Measurements from ENCODE around the gene OPCML. TPM values are rescaled to one million over a fixed set of nuclear protein-coding genes. Genes with fewer than 3 reads are reported as not detected.

Gene OPCML
- total RNA-seq, 4 donors from 2014 or later: not detected

GRCh38 chr11:133491680-133492383 is 40.5 kb downstream of the OPCML start:
- no peak for DNase-seq
- no peaks in the 10 kb centered on the region for H3K36me3 ChIP-seq
- TF ChIP-seq POLR2AphosphoS5 (IDR thresholded peaks at IDR 0.05) (no peak), CTCF (IDR thresholded peaks at IDR 0.05) (no peak), EP300 (IDR thresholded peaks at IDR 0.05; ENCODE audit: low read depth) (no peak), POLR2A (IDR thresholded peaks at IDR 0.05) (no peak)
- no peak overlapping the region for H3K27ac ChIP-seq
- intact Hi-C loops (cut with DNase I; ENCODE audit: low total_unique reads) (no loop called here), in situ Hi-C loops (cut with MboI; ENCODE audit: low pct_ligation_motif_present in 1 of 4, low pct_unique_long_range_greater_than_20kb in 1 of 4, low sequenced_read_pairs in 3 of 4) (no loop called here)
- no peaks in the 10 kb centered on the region for H3K27me3 ChIP-seq
- no peak overlapping the region for H3K4me3 ChIP-seq
- H3K9me3 ChIP-seq: no peaks in the 10 kb centered on the region
- no peaks in the 10 kb centered on the region for H3K4me1 ChIP-seq
- WGBS, 2 donors (ENCODE audit: low coverage in 1 of 2): 57 to 65% methylated on average over 7 to 9 of the region's 9 CpGs

- no peaks in the 10 kb centered on the region for H3K4me1 ChIP-seq
- no peak overlapping the region for H3K27ac ChIP-seq
- H3K27me3 ChIP-seq: no peaks in the 10 kb centered on the region
- no peak for DNase-seq
- H3K4me3 ChIP-seq: no peak overlapping the region
- intact Hi-C loops (cut with DNase I; ENCODE audit: low total_unique reads) (no loop called here), in situ Hi-C loops (cut with MboI; ENCODE audit: low pct_ligation_motif_present in 1 of 4, low pct_unique_long_range_greater_than_20kb in 1 of 4, low sequenced_read_pairs in 3 of 4) (no loop called here)
- no peaks in the 10 kb centered on the region for H3K36me3 ChIP-seq
- no peak for TF ChIP-seq CTCF (IDR thresholded peaks at IDR 0.05)
- no peak for TF ChIP-seq POLR2A (IDR thresholded peaks at IDR 0.05)
- TF ChIP-seq EP300 (IDR thresholded peaks at IDR 0.05; ENCODE audit: low read depth): no peak
- TF ChIP-seq POLR2AphosphoS5 (IDR thresholded peaks at IDR 0.05): no peak
- 54 to 94% methylated on average over 1 of the region's 1 CpG for WGBS, 2 donors (ENCODE audit: low coverage in 1 of 2)
- no peaks in the 10 kb centered on the region for H3K9me3 ChIP-seq
These were observed 51.6 kb downstream of the OPCML start for GRCh38 chr11:133480722-133481121.

GRCh38 chr11:133479209-133479608 is 53.1 kb downstream of the OPCML start:
- DNase-seq: no peak
- no peaks in the 10 kb centered on the region for H3K4me1 ChIP-seq
- TF ChIP-seq POLR2AphosphoS5 (IDR thresholded peaks at IDR 0.05) (no peak), POLR2A (IDR thresholded peaks at IDR 0.05) (no peak), EP300 (IDR thresholded peaks at IDR 0.05; ENCODE audit: low read depth) (no peak), CTCF (IDR thresholded peaks at IDR 0.05) (no peak)
- WGBS, 2 donors (ENCODE audit: low coverage in 1 of 2): 88% methylated on average over 2 of the region's 2 CpGs; no CpG with 5 or more reads in 1 of the 2 donors
- in situ Hi-C loops (cut with MboI; ENCODE audit: low pct_ligation_motif_present in 1 of 4, low pct_unique_long_range_greater_than_20kb in 1 of 4, low sequenced_read_pairs in 3 of 4): no loop called here
- no peak overlapping the region for H3K27ac ChIP-seq
- no peaks in the 10 kb centered on the region for H3K27me3 ChIP-seq
- no peaks in the 10 kb centered on the region for H3K9me3 ChIP-seq
- H3K36me3 ChIP-seq: no peaks in the 10 kb centered on the region
- no peak overlapping the region for H3K4me3 ChIP-seq
- intact Hi-C loops (cut with DNase I; ENCODE audit: low total_unique reads): no loop called here

GRCh38 chr11:133477251-133477625 is 55.1 kb downstream of the OPCML start:
- no peaks in the 10 kb centered on the region for H3K36me3 ChIP-seq
- no peak overlapping the region for H3K4me3 ChIP-seq
- WGBS, 2 donors (ENCODE audit: low coverage in 1 of 2): 84 to 93% methylated on average over 4 of the region's 4 CpGs
- H3K9me3 ChIP-seq: no peaks in the 10 kb centered on the region
- no peak for DNase-seq
- intact Hi-C loops (cut with DNase I; ENCODE audit: low total_unique reads): no loop called here
- no peaks in the 10 kb centered on the region for H3K4me1 ChIP-seq
- H3K27me3 ChIP-seq: no peaks in the 10 kb centered on the region
- in situ Hi-C loops (cut with MboI; ENCODE audit: low pct_ligation_motif_present in 1 of 4, low pct_unique_long_range_greater_than_20kb in 1 of 4, low sequenced_read_pairs in 3 of 4): no loop called here
- H3K27ac ChIP-seq: no peak overlapping the region
- no peak for TF ChIP-seq CTCF (IDR thresholded peaks at IDR 0.05)
- TF ChIP-seq POLR2AphosphoS5 (IDR thresholded peaks at IDR 0.05): no peak
- no peak for TF ChIP-seq EP300 (IDR thresholded peaks at IDR 0.05; ENCODE audit: low read depth)
- TF ChIP-seq POLR2A (IDR thresholded peaks at IDR 0.05): no peak

All from transverse colon (tissue), 4 donors.